HepG2 (cell line): Measurements from ENCODE around the gene PRDM7. TPM values are rescaled to one million over a fixed set of nuclear protein-coding genes. Genes with fewer than 3 reads are reported as not detected.

Experiments used
- AKAP8 ChIP-seq: sonication (generic); formaldehyde crosslinking; IDR thresholded peaks from 2 replicates; pipeline ENCODE4 v1.5.1; 2020; ENCODE audit warnings: mild to moderate bottlenecking, missing genetic modification reagents
- GLI4 ChIP-seq: sonication (generic); formaldehyde crosslinking; IDR thresholded peaks from 2 replicates; pipeline ENCODE4 v1.5.1; 2020; ENCODE audit warnings: missing genetic modification reagents, mild to moderate bottlenecking, moderate library complexity, borderline replicate concordance
- JUN ChIP-seq: sonication (generic); formaldehyde crosslinking; IDR thresholded peaks from 2 replicates; pipeline ENCODE4 v1.4.0; 2020; ENCODE audit warnings: mild to moderate bottlenecking, missing genetic modification reagents
- KDM5B ChIP-seq: sonication (generic); formaldehyde crosslinking; IDR thresholded peaks from 2 replicates; pipeline ENCODE4 v1.4.0; 2020; ENCODE audit warnings: missing genetic modification reagents, mild to moderate bottlenecking, borderline replicate concordance
- MEIS1 ChIP-seq: sonication (generic); formaldehyde crosslinking; IDR thresholded peaks from 2 replicates; pipeline ENCODE4 v1.9.0; 2021; ENCODE audit warnings: mild to moderate bottlenecking, missing genetic modification reagents, moderate library complexity, borderline replicate concordance
- NFYC ChIP-seq: IDR thresholded peaks from 2 replicates; pipeline ENCODE4 v1.6.1; 2016; ENCODE audit warnings: missing genetic modification reagents, missing compliant biosample characterization
- NR2F2 ChIP-seq: IDR thresholded peaks from 2 replicates; pipeline ENCODE4 v1.6.1; 2012; ENCODE audit warnings: low read depth, inconsistent platforms, borderline replicate concordance
- PLSCR1 ChIP-seq: sonication (generic); formaldehyde crosslinking; IDR thresholded peaks from 2 replicates; pipeline ENCODE4 v1.5.0; 2020; ENCODE audit warnings: missing genetic modification reagents, mild to moderate bottlenecking, borderline replicate concordance
- SRY ChIP-seq: sonication (generic); formaldehyde crosslinking; IDR thresholded peaks from 2 replicates; pipeline ENCODE4 v1.8.0; 2022; ENCODE audit warnings: mild to moderate bottlenecking, missing genetic modification reagents
- SYNCRIP ChIP-seq: fragments of 200-400 bp; formaldehyde crosslinking; IDR thresholded peaks from 2 replicates; pipeline ENCODE4 v1.6.1; 2018; ENCODE audit warnings: mild to moderate bottlenecking, low read depth, low read length; ENCODE audit not compliant: insufficient read depth
- ZBTB4 ChIP-seq: sonication (generic); formaldehyde crosslinking; IDR thresholded peaks from 2 replicates; pipeline ENCODE4 v1.4.0; 2020; ENCODE audit warnings: missing genetic modification reagents, mild to moderate bottlenecking, borderline replicate concordance
- ZBTB46 ChIP-seq: sonication (generic); formaldehyde crosslinking; IDR thresholded peaks from 2 replicates; pipeline ENCODE4 v1.4.0; 2020; ENCODE audit warnings: mild to moderate bottlenecking, missing genetic modification reagents, borderline replicate concordance
- ZKSCAN5 ChIP-seq: sonication (generic); formaldehyde crosslinking; IDR thresholded peaks from 2 replicates; pipeline ENCODE4 v1.5.1; 2020; ENCODE audit warnings: mild to moderate bottlenecking, missing genetic modification reagents
- ZNF10 ChIP-seq: sonication (generic); formaldehyde crosslinking; IDR thresholded peaks from 2 replicates; pipeline ENCODE4 v1.4.0; 2020; ENCODE audit warnings: mild to moderate bottlenecking, low read depth, missing genetic modification reagents, borderline replicate concordance
- ZNF264 ChIP-seq: sonication (generic); formaldehyde crosslinking; IDR thresholded peaks from 2 replicates; pipeline ENCODE4 v1.4.0; 2020; ENCODE audit warnings: missing genetic modification reagents
- ZNF614 ChIP-seq: IDR thresholded peaks from 2 replicates; pipeline ENCODE4 v1.6.1; 2018; ENCODE audit warnings: missing biosample characterization, missing genetic modification reagents, inconsistent platforms, borderline replicate concordance
- polyA plus RNA-seq, 8 experiments: library from polyadenylated mRNA; depleted of rRNA in 3 of 8; stranded (reverse) in 7 of 8; unstranded in 1 of 8; fragments of >200 nt; fragmentation: Illumina TruSeq in 4 of 8; extraction: Trizol in 4 of 8; gene quantifications; 2 replicates each; pipeline versions ENCODE4 v1.2.1 to v1.2.3, GENCODE V29; 2011 to 2016; ENCODE audit warnings: low read depth in 4 of 8, missing spikeins in 1 of 8, mixed read lengths in 1 of 8; ENCODE audit not compliant: insufficient read depth in 1 of 8
- total RNA-seq, 5 experiments: library from RNA; depleted of rRNA; stranded (reverse); fragments of >200 nt; fragmentation: Illumina TruSeq; extraction: Trizol; gene quantifications; 2 replicates each; pipeline ENCODE4 v1.2.3, GENCODE V29; 2016; ENCODE audit warnings: low read depth in 1 of 5

The PRDM7 gene
- total and polyA plus RNA-seq, 2 of the 13 experiments (the other 11 are each of a cell fraction or from before 2014, with no cell fraction given), result not detected

- 0 out of 2 replicates have a peak, but pooled peaks have one; percentile 26 for TF ChIP-seq MEIS1 (CRISPR knock-in tag)
- no peak for TF ChIP-seq KDM5B (CRISPR knock-in tag)
- no peak for TF ChIP-seq SYNCRIP
- TF ChIP-seq SRY (CRISPR knock-in tag), result no peak
- TF ChIP-seq ZNF10 (CRISPR knock-in tag), result no peak
- TF ChIP-seq JUN, result no peak
- TF ChIP-seq PLSCR1 (CRISPR knock-in tag), result no peak
- TF ChIP-seq ZKSCAN5 (CRISPR knock-in tag), result 0 out of 2 replicates have a peak, but pooled peaks have one; percentile 42
- TF ChIP-seq ZNF614 (CRISPR knock-in tag), result no peak
- peak; percentile 78; the same call in 1 of the 2 replicates for TF ChIP-seq ZBTB4 (CRISPR knock-in tag)
- TF ChIP-seq GLI4, result no peak
- TF ChIP-seq NFYC, result no peak
- no peak for TF ChIP-seq ZNF264 (CRISPR knock-in tag)
- TF ChIP-seq ZBTB46 (CRISPR knock-in tag), result 0 out of 2 replicates have a peak, but pooled peaks have one; percentile 66
- no peak for TF ChIP-seq NR2F2
- TF ChIP-seq AKAP8 (CRISPR knock-in tag), result peak; percentile 18; the same call in 1 of the 2 replicates
Observed at GRCh38 chr16:90046122-90046970, 30.8 kb downstream of the PRDM7 start (continued).
